GM18511 (cell line): ENCODE measurements around the gene SNX30.

Experiments
- ATAC-seq: cut with Tn5 transposase; IDR thresholded peaks from one replicate; pipeline ENCODE4 v1.9.1; 2021; ENCODE audit warnings: mild to moderate bottlenecking, moderate library complexity; ENCODE audit not compliant: unreplicated experiment

SNX30 gene

GRCh38 chr9:112782218-112782617 is 31.7 kb downstream of the SNX30 start:
- no peak for ATAC-seq

- no peak for ATAC-seq
Observed at GRCh38 chr9:112783551-112783954, 33.0 kb downstream of the SNX30 start.

GRCh38 chr9:112784020-112784785 is 33.6 kb downstream of the SNX30 start:
- ATAC-seq: no peak

- ATAC-seq: no peak
Observed at GRCh38 chr9:112785986-112786385, 35.4 kb downstream of the SNX30 start.

GRCh38 chr9:112786829-112787520 is 36.4 kb downstream of the SNX30 start:
- no peak for ATAC-seq

GRCh38 chr9:112787978-112788377 is 37.4 kb downstream of the SNX30 start:
- ATAC-seq: no peak

GRCh38 chr9:112789473-112789872 is 38.9 kb downstream of the SNX30 start:
- no peak for ATAC-seq

GRCh38 chr9:112789891-112790774 is 39.6 kb downstream of the SNX30 start:
- no peak for ATAC-seq

GRCh38 chr9:112792670-112793069 is 42.1 kb downstream of the SNX30 start:
- no peak for ATAC-seq

- peak; percentile 85 for ATAC-seq
Observed at GRCh38 chr9:112793213-112793810, 42.8 kb downstream of the SNX30 start.

- no peak for ATAC-seq
Observed at GRCh38 chr9:112794731-112795130, 44.2 kb downstream of the SNX30 start.

- no peak for ATAC-seq
Observed at GRCh38 chr9:112795921-112796320, 45.4 kb downstream of the SNX30 start.

GRCh38 chr9:112796485-112796884 is 45.9 kb downstream of the SNX30 start:
- no peak for ATAC-seq

- ATAC-seq: peak; percentile 99
Observed at GRCh38 chr9:112809351-112809848, 58.8 kb downstream of the SNX30 start.

GRCh38 chr9:112809906-112810305 is 59.3 kb downstream of the SNX30 start:
- no peak for ATAC-seq

GRCh38 chr9:112810696-112811490 is 60.3 kb downstream of the SNX30 start:
- no peak for ATAC-seq

- ATAC-seq: no peak
Observed at GRCh38 chr9:112811518-112811917, 61.0 kb downstream of the SNX30 start.

GRCh38 chr9:112815868-112816267 is 65.3 kb downstream of the SNX30 start:
- ATAC-seq: no peak

GRCh38 chr9:112817860-112818203 is 67.3 kb downstream of the SNX30 start:
- ATAC-seq: no peak
